HG02763 (cell line): Measurements from ENCODE around the gene COPE.

Experiments
- ATAC-seq: cut with Tn5 transposase; IDR thresholded peaks from one replicate; pipeline ENCODE4 v1.9.1; 2021; ENCODE audit warnings: mild to moderate bottlenecking, moderate library complexity; ENCODE audit not compliant: unreplicated experiment

Gene COPE

DNA sequence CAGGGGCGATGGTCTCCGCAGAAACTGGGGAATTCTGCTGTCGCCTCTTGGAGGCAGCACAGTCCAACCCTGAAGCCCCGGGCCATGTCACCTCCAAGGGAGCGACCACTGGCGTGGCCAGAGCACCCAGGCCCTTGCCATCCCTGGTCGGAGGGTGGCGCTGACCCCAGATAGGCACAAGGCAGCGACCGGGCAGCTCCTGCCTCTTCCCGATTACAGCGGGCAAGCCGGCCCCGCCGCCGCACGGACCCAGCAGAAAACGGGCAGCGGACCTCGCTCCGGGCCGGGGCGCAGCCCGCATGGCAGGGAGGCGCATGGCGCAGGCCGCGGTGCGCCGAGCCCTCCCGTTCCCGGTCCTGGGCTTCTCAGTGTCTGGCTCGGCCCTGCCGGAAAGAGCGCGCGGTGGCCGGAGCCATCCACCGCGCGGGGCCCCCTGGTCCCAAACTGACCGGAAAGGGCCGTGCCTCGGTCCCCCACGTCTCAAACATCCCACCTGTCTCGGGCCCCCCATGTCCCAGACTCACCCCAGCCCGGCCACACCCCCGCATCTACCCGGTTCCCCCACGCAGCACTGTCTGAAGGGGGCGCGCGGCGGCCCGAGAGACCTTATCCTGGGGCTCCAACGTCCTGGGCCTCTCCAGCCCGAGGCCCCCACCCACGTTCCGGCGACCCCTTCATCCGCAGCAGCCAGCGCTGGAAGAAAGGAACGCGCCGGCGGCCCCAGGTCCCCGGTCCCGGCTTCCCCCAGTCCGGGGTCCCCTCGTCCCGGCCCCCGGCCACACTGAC lies 24.0 kb downstream of the COPE start:
- ATAC-seq, result no peak

DNA sequence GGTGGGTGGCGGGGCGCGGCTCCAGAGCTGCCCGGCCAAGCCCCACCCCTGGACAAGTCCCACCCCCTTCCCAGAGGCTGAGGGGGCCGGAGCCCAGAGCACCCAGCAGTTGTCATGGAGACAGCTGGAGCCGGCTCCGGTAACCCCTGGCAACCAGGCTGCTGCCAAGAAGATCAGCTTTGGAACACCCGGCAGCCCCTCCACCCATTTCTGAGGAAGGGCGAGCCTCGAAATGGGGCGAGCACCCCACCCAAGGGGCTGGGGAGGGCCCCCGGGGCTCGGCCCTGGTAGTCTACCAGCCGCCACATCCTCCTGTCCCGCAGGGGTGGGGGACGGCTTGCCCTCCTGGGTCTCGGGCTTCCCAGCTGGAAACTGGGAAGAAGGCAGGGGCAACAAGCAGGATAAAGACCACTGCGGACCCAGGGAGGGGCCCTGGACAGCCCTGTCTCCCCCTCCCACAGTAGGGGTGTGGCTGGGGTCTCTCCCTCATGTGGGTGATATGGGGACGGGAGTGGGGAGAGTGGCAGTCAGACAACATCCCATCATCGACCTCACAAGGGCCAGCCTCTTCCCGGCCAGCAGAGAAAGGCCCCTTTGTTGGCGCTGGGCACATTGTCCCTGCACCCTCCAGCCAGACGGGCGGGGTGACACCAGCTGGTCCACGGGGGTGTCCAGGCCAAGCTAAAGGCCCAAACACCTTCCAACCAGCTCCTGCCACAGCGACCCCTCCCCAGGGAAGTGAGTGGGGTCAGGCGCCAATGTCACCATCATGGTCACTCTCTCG lies 24.7 kb downstream of the COPE start:
- no peak for ATAC-seq

- no peak for ATAC-seq
These were observed 25.5 kb downstream of the COPE start for GRCh38 chr19:18893587-18894253.

DNA sequence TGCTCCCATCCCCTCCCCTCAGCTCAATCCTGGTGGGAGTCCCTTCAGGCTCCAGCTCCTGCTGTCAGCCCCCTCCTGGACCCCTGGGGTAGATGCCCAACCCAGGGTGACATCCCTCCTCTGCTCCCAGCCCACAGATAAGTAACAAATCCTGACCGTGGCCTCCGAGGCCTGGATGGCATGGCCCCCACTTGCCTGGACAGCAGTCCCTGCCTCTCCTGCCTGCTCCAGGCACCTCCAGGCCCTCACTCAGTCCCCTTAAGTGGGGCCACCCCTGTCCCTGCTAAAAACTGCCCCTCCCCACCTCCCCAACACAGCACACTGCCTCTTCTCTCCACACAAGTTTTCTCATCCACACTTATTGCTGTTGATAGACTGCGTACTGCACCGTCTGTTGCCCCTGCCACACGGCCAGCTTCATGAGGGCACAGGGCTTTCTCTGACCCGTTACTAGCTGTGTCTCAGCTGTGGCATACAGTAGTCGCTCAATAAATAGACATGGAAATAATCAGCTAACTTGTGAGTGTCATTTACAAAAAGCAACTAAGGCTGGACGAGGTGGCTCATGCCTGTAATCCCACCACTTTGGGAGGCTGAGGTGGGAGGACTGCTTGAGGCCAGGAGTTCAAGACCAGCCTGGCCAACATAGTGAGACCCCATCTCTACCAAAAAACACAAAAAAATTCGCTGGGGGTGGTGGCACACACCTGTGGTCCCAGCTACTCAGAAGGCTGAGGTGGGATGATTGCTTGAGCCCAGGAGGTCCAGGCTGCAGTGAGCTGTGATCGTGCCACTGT lies 29.0 kb downstream of the COPE start:
- no peak for ATAC-seq

GRCh38 chr19:18886972-18887371 lies 32.2 kb downstream of the COPE start:
- no peak for ATAC-seq

DNA sequence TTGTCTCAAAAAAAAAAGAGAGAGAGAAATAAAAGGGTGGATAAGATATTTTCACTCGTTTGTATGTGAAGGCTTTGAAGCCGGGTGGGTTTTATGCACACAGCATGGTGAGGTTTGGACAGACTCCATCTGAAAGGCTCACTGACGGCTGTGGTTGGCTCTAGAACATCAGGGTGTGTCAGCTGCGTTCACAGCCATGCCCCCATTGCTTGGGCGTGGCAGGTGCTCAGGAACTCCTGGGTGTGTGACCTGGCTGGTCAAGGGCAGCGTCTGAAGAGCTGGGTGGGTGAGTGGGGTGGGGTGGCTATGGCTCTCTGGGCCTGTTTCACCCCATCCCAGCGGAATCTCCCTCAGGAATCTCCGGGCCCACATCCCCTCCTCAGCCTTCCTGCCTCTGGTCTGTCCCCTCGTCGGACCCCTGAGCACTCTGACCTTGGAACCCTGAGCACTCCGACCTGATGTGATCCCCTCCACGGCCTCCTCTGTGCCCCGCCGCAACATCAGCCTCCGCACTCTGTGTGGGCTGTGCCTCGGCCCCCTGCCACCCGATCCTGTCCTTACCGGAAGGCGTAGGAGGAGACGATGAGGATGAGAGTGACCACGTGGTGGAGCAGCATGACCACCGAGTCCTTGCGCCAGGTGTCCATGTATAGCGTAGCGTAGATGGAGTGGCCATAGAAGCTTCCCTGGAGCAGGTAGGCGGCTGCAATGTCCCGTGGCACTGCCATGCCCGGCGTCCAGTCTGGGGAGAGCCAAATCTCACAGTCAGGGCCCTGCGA lies 35.5 kb downstream of the COPE start:
- no peak for ATAC-seq

DNA sequence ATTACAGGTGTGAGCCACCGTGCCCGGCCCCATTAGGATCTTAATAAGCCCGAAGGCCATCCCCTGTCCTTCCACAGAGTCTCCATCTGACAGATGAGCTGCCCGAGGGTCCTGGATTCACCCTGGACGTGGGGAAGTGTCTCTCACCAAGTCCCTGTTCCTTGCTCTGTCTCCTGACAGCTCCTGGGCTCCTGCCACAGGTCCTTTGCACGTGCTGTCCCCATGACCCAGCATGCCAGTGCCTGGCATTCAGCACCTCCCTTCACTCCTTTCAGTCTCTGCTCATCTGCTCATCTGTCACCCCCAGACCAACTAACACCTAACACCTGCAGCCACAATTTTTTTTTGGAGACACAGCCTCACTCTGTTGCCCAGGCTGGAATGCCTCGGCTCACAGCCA lies 37.7 kb downstream of the COPE start:
- ATAC-seq, result no peak

GRCh38 chr19:18879579-18880373 lies 39.4 kb downstream of the COPE start:
- ATAC-seq, result no peak

DNA sequence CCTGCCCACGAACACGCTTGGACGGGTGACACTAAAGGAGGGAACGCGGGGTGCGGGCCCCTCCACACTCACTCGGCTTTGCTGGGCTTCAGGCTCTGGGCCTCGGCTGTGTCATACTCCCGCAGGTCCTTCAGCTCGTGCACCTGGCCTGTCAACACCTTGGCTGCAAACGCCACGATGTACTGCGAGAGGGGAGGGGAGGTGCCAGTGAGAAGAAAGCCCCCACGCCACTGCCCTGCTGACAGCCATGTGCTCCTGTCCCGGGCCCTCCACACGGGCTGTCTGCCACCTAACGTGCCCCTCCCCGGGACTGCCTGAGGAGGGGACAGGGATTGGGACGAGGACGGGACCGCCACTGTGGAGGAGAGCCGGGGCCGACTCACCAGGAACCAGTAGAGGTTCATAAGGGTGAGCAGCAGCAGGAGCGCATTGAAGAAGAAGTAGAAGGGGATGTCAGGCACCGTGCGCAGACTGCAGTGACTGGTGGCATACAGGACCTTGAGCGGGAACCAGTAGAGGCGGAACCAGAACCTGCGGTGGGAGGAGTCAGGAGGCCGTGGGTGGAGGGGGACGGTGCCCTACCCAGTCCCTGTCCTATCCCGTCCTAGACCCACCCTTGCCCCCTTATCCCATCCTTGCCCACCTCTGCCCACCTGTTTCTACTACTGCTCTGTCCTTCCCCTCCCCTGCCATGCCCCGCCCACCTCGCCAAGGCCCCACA lies 40.2 kb downstream of the COPE start:
- ATAC-seq, result no peak

- no peak for ATAC-seq
These were observed 41.0 kb downstream of the COPE start for GRCh38 chr19:18878058-18878797.

GRCh38 chr19:18876865-18877264 lies 42.3 kb downstream of the COPE start:
- no peak for ATAC-seq

- no peak for ATAC-seq
These were observed 43.5 kb downstream of the COPE start for GRCh38 chr19:18875726-18876125.

DNA sequence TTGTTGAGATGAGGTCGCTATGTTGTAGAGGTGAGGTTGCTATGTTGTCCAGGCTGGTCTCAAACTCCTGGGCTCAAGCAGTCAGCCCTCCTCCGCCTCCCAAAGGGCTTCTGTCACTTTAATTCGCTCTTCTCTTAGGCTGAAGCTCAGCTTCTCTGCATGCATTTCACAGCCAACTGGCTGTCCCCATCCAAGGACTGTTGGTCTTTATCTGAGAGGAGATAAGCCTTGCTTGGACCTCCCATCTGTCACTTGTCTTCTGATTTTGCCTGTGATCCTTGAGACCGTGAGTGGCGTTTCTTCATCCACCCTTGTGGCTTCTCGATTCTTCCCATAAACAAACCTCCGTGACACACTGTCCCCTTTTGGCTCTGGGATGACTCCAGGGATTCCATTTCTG lies 47.6 kb downstream of the COPE start:
- no peak for ATAC-seq

DNA sequence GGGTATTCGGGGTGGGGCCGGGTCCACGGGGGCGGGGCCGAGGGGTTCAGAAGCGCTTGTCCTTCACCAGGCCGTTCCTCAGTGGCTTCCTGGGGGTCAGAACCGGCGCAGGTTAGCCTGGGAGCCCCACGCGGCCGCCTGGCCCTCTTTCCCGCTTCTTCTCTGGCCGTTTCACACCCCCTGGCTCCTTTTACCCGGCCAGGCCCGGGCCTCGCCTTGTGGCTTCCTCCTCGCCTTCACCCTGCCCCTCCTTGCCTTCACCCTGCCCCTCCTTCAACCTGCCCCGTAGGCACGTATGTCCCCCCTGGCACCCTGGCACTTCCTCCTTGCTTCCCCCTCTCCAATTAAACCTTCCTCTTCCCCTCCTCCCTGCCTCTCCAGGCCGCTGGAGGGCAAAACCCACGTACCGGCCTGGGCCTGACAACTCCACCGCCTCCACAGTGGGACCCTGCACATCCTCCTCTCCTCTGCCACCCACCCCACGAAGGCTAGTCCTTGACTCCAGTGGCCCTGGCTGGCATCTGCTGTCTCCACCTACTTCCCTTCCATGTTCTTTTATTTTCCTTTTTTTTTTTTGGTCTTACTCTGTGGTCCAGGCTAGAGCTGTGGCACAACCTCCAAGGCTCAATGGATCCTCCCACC lies 48.5 kb downstream of the COPE start:
- no peak for ATAC-seq

DNA sequence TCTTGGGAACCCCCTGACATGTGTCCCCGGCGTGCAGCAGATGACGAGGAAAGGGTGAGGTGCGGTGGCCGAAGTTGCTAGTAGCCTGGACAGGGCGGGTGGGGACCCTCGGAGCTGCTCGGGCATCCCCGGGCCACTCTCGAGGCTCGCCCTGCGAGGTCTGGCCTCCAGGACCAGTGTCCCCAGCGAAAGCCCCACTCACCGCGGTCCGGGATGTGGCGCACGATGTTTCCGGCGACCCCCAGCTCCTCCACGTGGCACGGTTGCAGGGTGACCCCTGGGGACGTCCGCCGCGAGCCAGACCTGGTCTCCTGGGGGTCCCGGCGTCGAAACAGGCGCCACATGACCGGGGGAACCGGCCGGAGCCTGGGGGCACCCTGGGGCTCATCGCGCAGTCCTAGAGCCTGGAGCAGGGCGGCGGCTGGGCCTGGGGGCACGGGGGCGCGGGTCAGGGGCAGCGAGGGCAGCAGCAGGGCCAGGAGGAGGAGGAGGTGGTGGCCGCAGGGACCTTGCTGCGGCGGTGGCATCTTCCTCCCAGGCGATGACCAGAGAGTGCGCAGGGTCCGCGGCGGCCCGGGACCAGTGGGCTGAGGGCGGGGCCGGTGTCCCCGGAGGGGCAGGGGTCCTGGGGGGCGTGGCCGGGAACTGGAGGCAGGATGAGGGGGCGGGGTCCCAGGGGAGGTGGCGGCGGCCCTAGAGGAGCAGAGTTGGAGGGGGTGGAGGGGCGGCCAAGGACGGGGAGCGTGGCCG lies 49.2 kb downstream of the COPE start:
- no peak for ATAC-seq

- ATAC-seq, result no peak
These were observed 50.1 kb downstream of the COPE start for GRCh38 chr19:18869023-18869618.
